Stimulated activated CD8-positive, alpha-beta memory T cell treated with anti-CD3 and anti-CD28 coated beads, Interleukin-4, amount 100 ng/mL, for 24 hours (primary cell): ENCODE data around the gene MAPK8IP3.

Source experiments
- DNase-seq: peaks from one replicate; pipeline ENCODE4 v3.0.0-alpha.2; 2020; ENCODE audit warnings: low read depth

The MAPK8IP3 gene

DNA sequence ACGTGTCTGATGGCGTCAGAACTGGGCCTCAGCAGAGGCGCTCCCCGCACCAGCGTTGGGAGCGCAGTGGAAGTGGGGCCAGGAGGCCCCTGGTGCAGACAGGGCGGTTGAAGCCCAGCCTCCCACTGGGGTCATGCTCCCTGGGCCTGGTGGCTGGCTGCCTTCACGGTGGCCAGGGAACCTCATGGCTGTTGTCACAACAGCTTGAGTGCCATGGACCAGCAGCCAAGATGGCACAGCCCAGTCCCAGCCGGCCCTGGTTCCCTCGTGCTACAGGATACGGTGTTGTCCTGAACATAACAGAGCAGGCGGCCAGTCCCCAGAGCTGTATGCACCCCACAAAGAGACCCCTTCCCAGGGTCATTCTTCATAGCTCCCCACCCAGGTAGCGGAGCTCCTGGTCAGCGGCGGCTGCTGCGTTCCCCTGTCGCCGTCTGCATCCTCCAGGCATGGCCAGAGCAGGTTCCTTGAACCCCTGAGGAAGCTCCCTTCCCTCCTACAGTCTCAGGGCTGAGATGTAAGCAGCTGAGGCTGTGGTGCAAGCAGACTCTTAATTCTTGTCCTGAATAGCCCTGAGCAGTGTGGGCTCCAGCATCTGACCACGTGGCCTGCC lies 35.7 kb downstream of the MAPK8IP3 start:
- DNase-seq: no peak

GRCh38 chr16:1743376-1744337 lies 37.7 kb downstream of the MAPK8IP3 start:
- no peak for DNase-seq

DNA sequence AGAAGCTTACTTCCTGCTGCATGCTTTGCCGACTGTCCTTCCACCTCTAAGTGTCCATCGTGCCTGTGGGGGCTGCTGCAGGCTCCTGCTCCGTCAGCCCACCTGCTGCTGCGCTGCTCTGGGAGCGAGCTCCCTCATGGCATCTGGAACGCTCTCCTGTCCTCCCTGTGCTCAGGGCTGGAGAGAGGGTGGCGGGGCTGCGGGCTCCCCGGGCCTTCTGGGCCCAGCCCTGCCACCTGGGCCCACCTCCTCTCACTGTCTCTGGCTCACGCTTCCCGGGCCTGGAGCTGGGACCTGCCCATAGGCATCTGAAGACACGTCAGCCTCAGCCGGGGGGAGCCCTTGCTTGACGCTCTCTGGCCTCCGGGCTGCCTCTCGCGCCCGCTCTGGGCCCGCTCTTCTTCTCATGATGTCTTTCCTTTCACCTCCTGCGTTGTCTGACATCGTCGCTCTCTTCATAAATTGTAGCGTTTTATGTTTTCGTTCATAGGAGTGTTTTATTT lies 38.4 kb downstream of the MAPK8IP3 start:
- no peak for DNase-seq

DNA sequence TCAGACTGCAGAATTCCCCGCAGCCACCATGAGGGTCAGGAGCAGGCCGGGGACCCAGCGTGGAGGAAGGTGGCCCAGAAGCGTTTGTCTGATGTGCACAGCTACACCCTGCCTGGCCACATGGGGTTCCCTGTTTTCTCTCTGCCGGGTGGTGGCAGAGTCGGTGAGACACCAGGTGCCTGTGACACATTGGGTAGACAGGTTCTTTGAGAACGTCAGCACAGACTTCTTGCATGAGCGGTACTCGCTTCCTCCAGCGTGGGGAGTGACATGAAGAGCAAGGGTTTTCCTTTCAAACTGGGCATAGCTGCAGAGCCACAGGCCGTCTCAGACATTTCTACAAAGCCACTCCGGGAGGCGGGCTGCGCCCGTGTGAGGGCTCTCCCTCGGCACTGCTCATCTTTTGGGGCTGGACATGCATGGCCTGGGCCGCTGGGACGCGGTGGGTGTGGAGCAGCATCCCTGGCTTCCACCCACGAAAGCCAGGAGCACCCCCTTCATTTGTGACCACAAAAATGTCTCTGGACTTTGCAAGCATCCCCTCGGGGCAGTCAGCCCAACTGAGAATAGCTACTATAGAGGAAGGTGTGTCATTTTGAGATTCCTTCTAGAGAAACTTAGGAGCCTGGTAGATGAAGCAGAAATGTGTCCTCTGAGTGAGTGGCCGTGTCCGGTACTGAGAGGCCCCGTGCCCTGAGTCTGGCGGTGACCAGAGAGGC lies 39.3 kb downstream of the MAPK8IP3 start:
- DNase-seq: no peak

DNA sequence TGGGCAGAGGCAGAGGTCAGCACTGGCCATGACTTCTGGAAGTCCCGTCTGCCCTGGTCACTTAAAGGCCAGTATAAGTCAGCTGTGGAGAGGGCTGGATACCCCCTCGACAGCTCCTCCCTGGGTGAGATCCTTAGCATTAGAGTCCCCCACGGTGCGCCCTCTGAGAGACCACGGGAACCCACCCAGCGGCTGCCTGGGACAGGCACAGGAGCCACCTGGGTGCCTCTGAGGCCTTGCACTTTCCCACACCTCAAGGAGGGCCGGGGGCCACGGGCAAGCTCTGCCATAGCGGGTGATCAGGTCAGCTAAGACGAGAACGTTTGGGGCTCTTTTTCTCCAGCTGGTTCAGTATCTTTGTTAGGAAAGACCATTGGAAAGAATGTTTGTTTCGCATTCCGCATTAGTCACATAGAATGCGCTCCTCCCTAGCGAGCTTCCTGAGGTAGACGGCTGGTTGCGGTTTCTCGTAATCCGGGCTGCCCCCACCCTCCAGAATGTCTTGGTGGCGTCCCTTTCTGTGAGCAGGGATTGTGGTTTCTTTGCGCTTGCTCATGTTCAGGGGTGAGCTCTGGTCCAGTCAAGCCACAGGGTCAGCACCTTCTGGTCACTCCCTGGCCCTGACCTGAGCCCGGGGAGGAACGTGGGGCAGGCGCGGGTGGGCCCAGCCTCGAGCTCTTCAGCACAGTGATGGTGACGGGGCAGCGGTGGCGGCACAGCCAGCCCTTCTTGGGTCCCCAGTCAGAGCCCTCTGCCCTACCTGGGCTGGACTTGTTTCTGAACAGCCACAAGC lies 40.1 kb downstream of the MAPK8IP3 start:
- DNase-seq: no peak

DNA sequence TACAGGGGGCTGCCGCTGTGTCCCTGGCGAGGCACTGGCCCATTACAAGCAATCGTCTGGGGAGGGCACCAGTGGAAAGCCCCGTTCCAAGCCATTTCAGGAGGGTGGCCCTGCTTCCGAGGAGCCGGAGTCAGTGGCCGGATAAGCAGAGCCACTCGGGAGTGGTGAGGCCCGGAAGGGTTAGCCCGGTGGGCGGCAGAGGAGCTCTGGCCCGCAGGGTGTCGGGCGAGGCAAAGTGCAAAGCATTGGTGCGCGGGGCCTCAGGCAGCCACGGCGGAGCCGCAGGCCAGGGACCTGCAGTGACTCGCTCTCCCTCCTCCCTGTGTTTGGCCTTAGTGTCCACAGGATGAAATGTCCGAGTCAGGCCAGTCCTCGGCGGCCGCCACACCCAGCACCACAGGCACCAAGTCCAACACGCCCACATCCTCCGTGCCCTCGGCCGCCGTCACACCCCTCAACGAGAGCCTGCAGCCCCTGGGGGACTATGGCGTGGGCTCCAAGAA lies 40.7 kb downstream of the MAPK8IP3 start:
- DNase-seq: no peak

DNA sequence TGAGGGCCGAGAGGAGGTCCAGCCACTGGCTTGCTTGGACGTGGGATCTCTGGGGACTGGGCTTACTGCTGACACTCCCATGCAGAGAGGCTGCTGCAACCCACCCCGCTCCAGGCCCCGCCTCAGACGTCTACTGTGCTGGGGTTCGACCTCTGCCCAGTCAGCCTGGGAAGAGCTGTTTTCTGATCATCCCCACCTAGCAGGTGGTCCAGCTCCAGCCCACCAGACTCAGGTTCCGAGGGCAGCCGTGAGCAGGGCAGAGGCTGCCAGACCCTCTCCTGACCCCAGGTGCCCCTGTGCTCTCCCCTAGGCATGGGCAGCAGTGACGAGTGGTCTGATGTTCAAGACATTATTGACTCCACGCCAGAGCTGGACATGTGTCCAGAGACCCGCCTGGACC lies 41.9 kb downstream of the MAPK8IP3 start:
- no peak for DNase-seq

DNA sequence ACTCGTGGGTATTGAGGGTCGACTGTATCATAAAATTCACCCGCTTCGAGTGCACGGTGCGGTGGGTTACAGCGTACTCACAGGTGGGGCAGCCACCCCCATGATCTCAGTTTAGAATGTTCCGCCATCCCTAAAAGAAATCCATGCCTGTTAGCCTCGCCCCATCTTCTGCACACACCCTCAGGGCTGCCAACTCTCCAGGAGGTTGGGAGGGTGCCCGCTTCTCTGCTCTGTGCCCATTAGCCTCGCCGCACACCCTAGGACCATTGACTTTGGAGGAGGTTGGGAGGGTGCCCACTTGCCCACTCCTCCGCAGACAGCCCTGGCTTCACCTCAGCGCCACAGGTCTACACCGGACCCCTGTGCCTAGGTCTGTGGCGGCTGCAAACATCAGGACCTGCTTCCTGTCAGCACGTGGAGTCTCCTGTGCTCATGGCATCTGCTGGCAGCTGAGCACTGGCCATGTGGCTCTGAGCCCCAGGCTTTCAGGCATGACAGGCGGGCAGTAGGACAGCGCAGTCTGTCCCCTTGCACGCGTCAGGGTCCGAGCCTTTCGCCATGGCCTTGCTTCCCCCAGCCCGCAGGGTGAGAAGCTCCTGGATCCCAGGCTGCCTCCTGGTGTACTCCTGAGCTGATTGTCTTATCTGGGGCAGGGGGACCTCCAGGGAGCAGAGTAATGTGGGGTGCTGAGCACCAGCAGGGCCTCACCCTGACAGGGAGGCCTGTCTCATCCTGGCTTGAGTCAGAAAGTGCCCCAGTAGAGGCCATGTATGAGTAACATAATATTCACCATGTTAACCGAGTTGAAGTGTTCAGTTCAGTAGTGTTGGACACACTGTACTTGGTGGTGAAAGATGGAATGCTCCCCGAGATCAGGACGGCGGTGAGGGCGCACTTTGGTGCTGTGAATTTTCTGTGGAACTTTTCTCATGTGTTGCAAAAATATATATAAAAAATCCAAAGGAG lies 43.4 kb downstream of the MAPK8IP3 start:
- DNase-seq: no peak

DNA sequence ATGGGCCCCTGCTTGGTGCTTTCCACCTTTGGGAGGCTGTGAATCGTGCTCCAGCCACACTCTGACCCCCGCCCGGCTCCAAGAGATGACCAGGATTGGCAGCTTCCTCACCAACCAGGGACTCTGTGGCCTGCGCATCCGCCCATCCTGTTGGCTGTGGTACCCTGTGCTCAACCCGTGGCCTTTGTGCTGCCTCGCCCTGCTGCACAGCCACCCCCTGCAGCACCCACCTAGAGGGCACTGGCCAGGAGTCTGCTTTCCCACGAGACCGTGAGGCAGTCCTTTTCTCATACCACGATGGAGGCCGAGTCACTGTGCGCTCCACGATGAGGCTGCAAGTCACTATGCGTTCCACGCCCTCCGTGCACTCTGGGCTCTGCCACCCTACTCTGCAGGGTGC lies 46.0 kb downstream of the MAPK8IP3 start:
- DNase-seq: no peak

DNA sequence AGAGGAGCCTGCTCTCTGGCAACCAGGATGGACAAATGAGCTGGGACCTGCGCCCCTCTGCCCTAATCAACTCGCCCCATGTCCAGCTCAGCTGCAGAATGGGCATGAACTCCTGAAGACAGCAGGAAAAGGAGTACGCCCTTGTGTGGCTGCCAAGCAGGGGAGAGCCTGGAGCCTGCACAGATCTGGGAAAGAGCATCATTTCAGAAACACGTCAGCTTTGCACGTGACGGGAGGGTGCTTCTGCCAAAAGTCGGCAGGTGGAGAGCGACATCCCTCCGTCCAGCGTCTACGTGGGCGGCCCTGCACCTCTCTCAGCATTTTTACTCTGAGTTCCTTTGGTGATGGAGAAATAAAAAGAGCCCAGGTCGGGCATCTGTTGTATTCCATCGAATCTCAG lies 46.9 kb downstream of the MAPK8IP3 start:
- DNase-seq: no peak

DNA sequence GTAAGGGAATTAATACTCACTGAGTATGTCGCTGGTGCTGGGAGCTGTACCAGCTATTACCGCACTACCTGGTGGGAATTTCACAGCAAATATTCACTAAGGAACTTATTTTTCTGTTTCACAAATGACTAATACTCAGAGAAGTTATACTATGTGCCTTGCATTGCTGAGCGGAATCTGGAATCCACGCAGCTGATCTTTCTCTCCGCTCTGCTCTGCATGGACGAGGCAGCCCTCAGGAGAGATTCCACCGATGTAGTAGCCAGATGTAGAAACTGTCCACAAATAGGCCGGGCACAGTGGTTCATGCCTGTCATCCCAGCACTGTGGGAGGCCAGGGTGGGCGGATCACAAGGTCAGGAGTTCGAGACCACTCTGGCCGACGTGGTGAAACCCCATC lies 48.2 kb downstream of the MAPK8IP3 start:
- no peak for DNase-seq

DNA sequence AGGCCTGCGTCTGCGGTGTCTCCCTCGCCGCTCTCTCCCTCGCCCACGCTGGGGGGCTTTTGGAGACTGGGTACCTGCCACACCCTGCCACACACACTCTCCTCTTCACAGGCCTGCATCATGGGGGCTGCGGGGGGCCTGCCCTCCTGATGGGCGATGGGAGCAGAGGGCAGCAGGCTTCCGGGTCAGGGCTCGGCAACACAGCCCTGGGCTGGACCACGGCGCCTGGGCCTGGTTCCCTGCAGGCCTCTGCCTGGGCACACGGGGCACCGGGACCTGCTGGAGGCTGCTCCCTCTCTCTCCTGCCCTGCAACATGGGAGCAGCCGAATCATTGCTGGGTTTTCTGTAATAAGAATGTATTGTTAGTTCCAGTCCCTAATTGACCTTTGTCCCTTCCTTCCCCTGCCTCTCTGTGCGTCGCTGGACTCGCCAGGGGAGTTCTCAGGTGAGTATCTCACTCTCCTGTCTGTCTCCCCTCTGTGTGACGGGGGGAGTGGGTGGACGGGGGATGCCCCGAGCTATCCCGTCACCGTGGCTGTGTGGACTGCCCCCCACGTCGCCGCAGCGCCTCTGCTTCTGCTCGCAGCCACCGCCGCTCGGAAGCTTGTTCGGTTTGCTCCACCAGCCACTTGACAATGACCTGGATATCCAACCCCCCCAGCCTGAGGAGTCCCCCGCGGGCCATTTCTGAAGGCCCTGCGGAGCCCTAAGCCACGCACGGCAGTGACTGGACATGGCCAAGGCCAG lies 51.9 kb downstream of the MAPK8IP3 start:
- DNase-seq: no peak

DNA sequence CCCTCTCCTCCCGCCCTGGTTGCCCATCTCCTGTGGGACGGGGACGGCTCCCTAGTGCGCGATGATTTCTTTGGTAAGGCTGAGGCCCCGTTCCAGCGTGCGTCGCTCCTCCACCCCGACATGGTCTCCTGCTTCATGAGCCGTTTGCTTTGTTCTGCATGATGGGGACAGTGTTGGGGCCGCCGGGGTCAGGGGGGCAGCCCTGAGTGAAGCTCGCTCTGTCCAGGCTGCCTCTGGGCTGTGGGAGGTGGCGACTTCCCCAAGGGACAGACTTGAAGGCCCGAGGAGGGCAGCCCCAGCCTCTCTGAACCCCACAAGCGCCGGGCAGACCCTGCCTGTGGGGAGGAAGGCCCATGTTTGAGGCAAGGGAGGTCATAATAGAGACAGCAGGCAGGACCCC lies 52.9 kb downstream of the MAPK8IP3 start:
- no peak for DNase-seq

DNA sequence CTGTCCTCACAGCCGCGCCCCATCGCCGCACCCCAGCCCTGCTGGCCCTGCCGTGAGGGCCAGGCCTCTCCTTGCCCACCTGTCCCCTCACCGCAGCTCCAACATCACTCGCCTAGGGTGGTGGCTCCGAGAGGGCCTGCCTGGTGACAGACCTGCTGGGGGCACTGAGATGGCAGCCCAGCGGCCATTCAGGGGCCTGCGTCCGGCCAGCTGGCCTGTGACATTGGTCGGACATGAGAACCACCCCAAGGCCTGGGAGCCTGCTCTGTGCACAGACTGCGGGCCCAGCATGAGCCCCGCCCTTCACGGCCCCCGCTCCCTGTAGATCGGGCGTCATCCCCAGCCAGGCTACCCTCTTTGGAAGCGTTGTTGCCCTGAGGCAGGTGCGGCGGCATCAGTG lies 53.5 kb downstream of the MAPK8IP3 start:
- DNase-seq: no peak

DNA sequence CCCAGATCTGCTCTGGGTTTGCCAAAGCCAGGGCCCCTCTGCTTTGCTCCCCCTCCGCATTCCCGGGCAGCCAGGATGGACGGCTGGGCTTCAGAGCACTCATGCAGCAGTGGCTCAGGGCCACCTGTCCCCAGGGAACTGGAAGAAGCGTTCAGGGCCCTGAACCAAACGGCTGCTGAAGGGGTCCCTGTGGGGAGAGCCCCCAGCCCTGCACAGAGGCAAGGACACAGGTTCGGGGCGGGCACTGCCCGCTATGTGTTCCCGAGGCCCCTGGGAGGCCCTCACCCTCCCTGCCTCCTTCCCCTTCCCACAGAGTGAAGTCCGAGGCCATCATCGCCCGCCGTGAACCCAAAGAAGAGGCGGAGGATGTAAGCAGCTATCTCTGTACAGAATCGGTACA lies 54.9 kb downstream of the MAPK8IP3 start:
- DNase-seq: no peak

DNA sequence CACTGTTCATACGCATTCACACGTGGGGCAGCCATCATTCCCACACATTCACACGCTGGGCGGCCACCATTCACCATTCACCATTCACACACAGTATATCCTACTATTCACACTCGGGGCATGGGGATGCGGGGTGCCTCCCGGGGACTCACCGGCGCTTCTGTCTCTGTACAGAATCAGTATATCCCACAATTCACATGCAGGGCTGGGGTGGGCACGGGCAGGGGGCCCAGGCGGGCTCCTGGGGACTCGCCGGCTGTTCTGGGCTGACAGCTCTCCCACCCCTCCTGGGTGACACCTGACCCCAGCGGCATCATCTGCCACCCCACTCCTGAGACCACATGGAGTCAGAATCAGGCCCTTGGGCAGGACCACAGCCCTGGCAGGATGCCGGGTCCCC lies 55.8 kb downstream of the MAPK8IP3 start:
- DNase-seq: no peak

GRCh38 chr16:1762196-1762878 lies 56.3 kb downstream of the MAPK8IP3 start:
- no peak for DNase-seq

GRCh38 chr16:1762879-1763520 lies 57.0 kb downstream of the MAPK8IP3 start:
- DNase-seq: no peak
